OCI-LY7 (cell line): Measurements from ENCODE around the gene LPXN.

ENCODE experiments used
- CTCF ChIP-seq: fragments of 200-600 bp; sonication (generic); conservative IDR thresholded peaks from 2 replicates; pipeline ENCODE4 v1.5.1; 2014; ENCODE audit warnings: mild to moderate bottlenecking, antibody characterized with exemption, low read length, moderate library complexity, mixed read lengths
- EZH2phosphoT487 ChIP-seq: fragments of 200-600 bp; sonication (generic); IDR thresholded peaks from 2 replicates; pipeline ENCODE4 v1.6.1; 2018; ENCODE audit warnings: low read depth, borderline replicate concordance, mild to moderate bottlenecking, mixed run types, antibody characterized with exemption, low read length, moderate library complexity, mixed read lengths

- TF ChIP-seq CTCF: no peak
- TF ChIP-seq EZH2phosphoT487: no peak
These were observed 82.0 kb downstream of the LPXN start for GRCh38 chr11:58493676-58494075.
